ENCODE measurements around the gene PIEZO2. TPM values are rescaled to one million over a fixed set of nuclear protein-coding genes. Genes with fewer than 3 reads are reported as not detected.

Gene PIEZO2
- total RNA-seq, 1 experiment from 2014 or later, result 5.5 TPM

DNA sequence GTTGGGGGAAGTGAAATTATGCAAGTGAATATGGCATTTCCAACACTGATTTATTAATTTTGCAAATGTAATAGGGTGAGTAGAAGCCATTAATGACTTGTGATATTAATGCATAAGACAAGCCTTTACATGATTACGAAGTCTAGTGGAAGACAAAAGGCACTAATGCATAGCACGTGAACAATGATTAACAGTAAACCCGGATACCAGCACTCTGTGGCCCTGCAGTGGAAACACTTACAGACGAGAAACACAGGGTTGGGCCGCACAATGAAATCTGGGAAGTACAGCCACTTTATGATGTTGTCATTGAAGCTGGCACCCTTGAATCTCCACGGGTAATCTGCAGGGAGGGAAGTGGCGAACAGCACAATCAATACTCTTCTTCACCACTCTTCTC, 390.1 kb downstream of the PIEZO2 start:
- intact Hi-C loops (cut with micrococcal nuclease; ENCODE audit: unreplicated experiment), result no loop called here
- H3K9me3 ChIP-seq (ENCODE audit: low read depth, low read length, poor library complexity, severe bottlenecking), result no peaks in the 10 kb centered on the region
- POLR2A ChIA-PET (ENCODE audit: low non-redundant PET), result interaction anchor here (0.7 kb wide), 1 partner anchor 240 kb away, joined by 3 read pairs; no protein-coding TSS in a partner anchor
- no peak for TF ChIP-seq EZH2 (IDR thresholded peaks at IDR 0.05; ENCODE audit: borderline replicate concordance, low read depth, low read length, poor library complexity, severe bottlenecking)
- TF ChIP-seq, protein P1, sequence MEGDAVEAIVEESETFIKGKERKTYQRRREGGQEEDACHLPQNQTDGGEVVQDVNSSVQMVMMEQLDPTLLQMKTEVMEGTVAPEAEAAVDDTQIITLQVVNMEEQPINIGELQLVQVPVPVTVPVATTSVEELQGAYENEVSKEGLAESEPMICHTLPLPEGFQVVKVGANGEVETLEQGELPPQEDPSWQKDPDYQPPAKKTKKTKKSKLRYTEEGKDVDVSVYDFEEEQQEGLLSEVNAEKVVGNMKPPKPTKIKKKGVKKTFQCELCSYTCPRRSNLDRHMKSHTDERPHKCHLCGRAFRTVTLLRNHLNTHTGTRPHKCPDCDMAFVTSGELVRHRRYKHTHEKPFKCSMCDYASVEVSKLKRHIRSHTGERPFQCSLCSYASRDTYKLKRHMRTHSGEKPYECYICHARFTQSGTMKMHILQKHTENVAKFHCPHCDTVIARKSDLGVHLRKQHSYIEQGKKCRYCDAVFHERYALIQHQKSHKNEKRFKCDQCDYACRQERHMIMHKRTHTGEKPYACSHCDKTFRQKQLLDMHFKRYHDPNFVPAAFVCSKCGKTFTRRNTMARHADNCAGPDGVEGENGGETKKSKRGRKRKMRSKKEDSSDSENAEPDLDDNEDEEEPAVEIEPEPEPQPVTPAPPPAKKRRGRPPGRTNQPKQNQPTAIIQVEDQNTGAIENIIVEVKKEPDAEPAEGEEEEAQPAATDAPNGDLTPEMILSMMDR (conservative IDR thresholded peaks at IDR 0.05; ENCODE audit: low read depth, low read length), result no peak
- no peak overlapping the region for H3K4me3 ChIP-seq (ENCODE audit: low read depth, low read length, poor library complexity, severe bottlenecking)
- no TSS peak for BruUV-seq (replicated peaks)
- CTCF ChIA-PET, result no interaction called here
- no peaks in the 10 kb centered on the region for H3K36me3 ChIP-seq (ENCODE audit: insufficient read depth, low read length, poor library complexity, severe bottlenecking)
- H3K4me1 ChIP-seq (ENCODE audit: insufficient read depth, low read length, poor library complexity, severe bottlenecking), result no peaks in the 10 kb centered on the region
- no peak for DNase-seq (ENCODE audit: low spot score)
- H3K27ac ChIP-seq (ENCODE audit: low read depth, low read length, poor library complexity, severe bottlenecking), result no peak overlapping the region
- no peaks in the 10 kb centered on the region for H3K27me3 ChIP-seq (replicated peaks; ENCODE audit: insufficient read depth, low read depth, low read length, poor library complexity)

GRCh38 chr18:10757946-10758345, 391.4 kb downstream of the PIEZO2 start:
- no peaks in the 10 kb centered on the region for H3K9me3 ChIP-seq (ENCODE audit: low read depth, low read length, poor library complexity, severe bottlenecking)
- DNase-seq (ENCODE audit: low spot score), result no peak
- TF ChIP-seq EZH2 (IDR thresholded peaks at IDR 0.05; ENCODE audit: borderline replicate concordance, low read depth, low read length, poor library complexity, severe bottlenecking), result no peak
- TF ChIP-seq, protein P1 (conservative IDR thresholded peaks at IDR 0.05; ENCODE audit: low read depth, low read length), result no peak
- POLR2A ChIA-PET (ENCODE audit: low non-redundant PET), result no interaction called here
- H3K36me3 ChIP-seq (ENCODE audit: insufficient read depth, low read length, poor library complexity, severe bottlenecking), result no peaks in the 10 kb centered on the region
- no TSS peak for BruUV-seq (replicated peaks)
- CTCF ChIA-PET, result no interaction called here
- intact Hi-C loops (cut with micrococcal nuclease; ENCODE audit: unreplicated experiment), result no loop called here
- no peak overlapping the region for H3K27ac ChIP-seq (ENCODE audit: low read depth, low read length, poor library complexity, severe bottlenecking)
- no peaks in the 10 kb centered on the region for H3K27me3 ChIP-seq (replicated peaks; ENCODE audit: insufficient read depth, low read depth, low read length, poor library complexity)
- no peaks in the 10 kb centered on the region for H3K4me1 ChIP-seq (ENCODE audit: insufficient read depth, low read length, poor library complexity, severe bottlenecking)
- H3K4me3 ChIP-seq (ENCODE audit: low read depth, low read length, poor library complexity, severe bottlenecking), result no peak overlapping the region

DNA sequence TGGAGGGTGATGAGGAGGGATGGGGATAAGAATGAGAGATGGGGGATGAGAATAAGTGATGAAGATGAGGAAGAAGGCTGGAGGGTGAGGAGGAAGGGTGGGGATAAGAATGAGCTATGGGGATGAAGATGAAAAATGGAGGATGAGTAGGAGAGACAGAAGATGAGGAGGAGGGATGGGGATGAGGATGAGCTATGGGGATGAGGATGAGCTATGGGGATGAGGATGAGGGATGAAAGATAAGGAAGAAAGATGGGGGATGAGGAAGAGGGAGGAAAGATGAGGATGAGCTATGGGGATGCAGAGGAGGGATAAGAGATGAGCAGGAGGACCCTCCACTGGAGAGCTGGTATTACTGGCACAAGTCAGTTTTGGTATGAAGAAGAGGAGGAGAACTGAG, 392.0 kb downstream of the PIEZO2 start:
- peaks cover under 1% of the 10 kb centered on the region for H3K27me3 ChIP-seq (replicated peaks; ENCODE audit: insufficient read depth, low read depth, low read length, poor library complexity)
- no peaks in the 10 kb centered on the region for H3K4me1 ChIP-seq (ENCODE audit: insufficient read depth, low read length, poor library complexity, severe bottlenecking)
- H3K4me3 ChIP-seq (ENCODE audit: low read depth, low read length, poor library complexity, severe bottlenecking), result no peak overlapping the region
- no peaks in the 10 kb centered on the region for H3K36me3 ChIP-seq (ENCODE audit: insufficient read depth, low read length, poor library complexity, severe bottlenecking)
- DNase-seq (ENCODE audit: low spot score), result no peak
- no peaks in the 10 kb centered on the region for H3K9me3 ChIP-seq (ENCODE audit: low read depth, low read length, poor library complexity, severe bottlenecking)
- TF ChIP-seq, protein P1 (conservative IDR thresholded peaks at IDR 0.05; ENCODE audit: low read depth, low read length), result no peak
- intact Hi-C loops (cut with micrococcal nuclease; ENCODE audit: unreplicated experiment), result no loop called here
- no peak overlapping the region for H3K27ac ChIP-seq (ENCODE audit: low read depth, low read length, poor library complexity, severe bottlenecking)
- ChIA-PET CTCF (no interaction called here), POLR2A (ENCODE audit: low non-redundant PET) (no interaction called here)
- BruUV-seq (replicated peaks), result no TSS peak
